ENCODE results near the gene AMMECR1. TPM values are rescaled to one million over a fixed set of nuclear protein-coding genes. Genes with fewer than 3 reads are reported as not detected.
A peak's percentile ranks its signal among the peaks of the same experiment; 100 is the strongest.
"Not testable (repeated sequence)": the region's sequence is repeated elsewhere in the genome, so short reads cannot be mapped to it uniquely, and the experiment has no call there.

AMMECR1 gene
- 10 to 100 TPM; 16.7 to 19.3 (median 18.0) TPM for polyA plus RNA-seq (ENCODE audit: insufficient read length in 4 of 4)

DNA sequence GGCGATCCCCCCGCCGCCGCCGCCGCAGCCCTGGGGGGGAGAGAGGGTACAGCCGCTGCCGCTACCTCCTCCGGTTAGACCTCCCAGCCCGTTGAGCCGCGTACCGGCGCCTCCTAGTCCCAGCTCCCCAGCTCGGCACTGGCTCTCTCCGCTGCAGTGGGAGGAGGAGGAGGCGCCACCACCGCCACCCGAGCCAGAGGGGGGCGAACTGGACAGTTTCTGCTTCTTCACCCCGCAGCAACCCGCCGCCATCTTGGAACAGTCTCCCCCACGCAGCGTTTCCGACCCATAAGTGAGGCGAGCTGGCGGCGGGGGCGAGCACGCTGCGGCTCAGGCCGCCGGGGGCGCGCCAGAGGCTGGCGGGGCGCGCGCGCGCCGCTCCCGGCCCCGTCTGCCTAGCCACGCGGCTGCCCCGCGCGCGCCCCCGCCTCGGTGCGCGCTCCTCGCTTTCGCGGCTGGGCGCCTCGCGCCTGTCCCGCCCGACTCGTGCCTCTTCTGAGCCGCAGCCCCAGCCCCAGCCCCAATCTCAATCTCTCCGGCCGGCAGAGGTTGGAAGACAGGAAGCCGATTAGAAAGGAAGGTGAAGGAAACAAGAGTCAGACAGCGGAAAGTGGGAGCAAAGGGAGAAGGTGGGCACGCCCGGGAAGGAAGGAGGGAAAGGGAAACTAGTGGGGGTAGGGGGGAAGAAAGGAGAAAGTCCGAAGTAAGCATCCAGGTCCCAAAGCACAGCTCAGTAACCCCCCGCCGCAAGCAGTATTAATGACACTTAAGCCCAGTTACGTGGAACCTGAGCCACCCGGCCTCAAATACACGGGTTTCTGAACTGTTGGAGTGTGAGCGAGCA is at the start of gene AMMECR1:
Gene AMMECR1, minus strand, starts transcription at position 266 of the 844 bp plus-strand sequence. Its CDS starts 14 bp downstream, at position 252.
- DNase-seq (ENCODE audit: low read depth in 4 of 4, low spot score in 2 of 4): peak in 3 of 4 donors; percentile 48 to 61 (median 56)

DNA sequence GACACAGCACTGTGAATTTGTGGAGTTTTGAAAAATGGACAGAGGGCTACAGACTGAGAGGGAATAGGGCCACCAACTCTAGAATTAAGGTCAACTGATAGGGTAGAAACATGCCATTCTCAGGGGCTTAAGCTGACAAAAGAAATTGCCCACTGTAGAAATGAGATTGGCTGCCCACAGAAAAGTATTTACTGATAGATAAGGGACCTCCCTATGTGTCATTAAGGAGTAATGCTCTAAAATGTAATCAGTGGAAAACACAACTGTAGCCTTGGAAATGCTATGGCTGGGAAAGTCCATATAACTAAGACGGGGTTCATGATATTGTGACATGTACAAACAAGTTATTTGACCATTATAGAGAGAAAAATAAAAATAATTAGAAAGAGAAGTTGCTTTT is 45.4 kb upstream of the AMMECR1 start:
- DNase-seq (ENCODE audit: low read depth in 4 of 4, low spot score in 2 of 4): no peak

DNA sequence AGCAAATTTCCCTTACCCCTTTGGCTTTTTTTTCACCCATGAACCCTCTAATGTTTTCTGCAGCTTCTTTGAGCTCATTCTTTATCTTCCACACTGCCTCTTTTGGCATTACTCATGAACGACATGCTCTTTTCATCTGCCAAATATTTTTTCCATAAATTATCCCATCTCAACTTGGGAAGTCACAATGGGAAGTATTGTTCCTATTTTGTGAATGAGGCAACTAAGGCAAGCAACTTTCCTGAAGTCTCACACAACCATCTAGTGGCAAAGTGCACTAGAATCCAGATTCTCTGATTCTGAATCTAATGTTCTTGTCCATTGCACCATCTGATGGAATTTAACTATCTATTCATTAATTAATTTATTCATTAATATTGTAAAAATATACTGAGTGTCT is 41.4 kb upstream of the AMMECR1 start:
- no peak for DNase-seq (ENCODE audit: low read depth in 4 of 4, low spot score in 2 of 4)

DNA sequence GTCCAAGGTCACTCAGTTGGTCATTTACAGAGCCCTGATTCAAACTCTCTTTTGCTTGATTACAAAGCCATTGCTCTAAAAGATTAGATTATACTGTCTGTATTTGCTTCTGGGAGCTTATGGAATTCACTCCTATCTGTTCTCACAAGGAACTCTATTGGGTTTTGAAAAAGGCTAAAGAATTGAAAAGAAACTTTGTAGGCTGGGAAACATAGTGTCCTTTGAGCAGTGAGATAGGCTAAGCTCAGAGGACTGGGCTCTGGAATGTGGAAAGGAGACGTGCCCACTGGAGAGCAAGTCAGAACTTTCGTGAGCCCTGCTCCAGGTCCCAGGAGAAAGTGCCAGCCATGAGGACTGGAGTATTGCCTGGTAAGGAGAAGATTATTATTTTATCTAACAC is 40.7 kb upstream of the AMMECR1 start, which contains the start of gene RTL9:
Gene RTL9, plus strand, starts transcription at position 301 of the 400 bp plus-strand sequence. CDS start 91,770 bp downstream, outside the sequence.
- DNase-seq (ENCODE audit: low read depth in 4 of 4, low spot score in 2 of 4): no peak

DNA sequence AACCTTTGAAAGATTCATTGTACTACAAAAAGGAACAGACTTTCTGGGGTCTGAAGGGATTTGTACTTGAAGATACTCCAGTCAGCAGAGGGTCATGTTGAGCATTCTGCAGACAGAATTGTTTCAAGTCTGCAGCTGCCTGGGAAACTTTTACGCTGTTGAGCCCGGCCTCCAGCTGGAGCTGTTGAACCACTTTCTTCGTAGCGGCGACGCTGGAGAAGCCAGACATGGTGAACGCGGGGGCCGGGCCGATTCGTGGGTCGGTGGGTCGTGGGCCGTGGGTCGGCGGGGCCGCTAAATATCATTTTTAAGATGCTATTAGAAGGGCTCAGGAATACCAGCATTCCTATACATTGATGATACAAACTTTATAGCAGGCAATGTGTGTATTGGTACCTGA is 28.8 kb upstream of the AMMECR1 start:
- DNase-seq (ENCODE audit: low read depth in 4 of 4, low spot score in 2 of 4): no peak

DNA sequence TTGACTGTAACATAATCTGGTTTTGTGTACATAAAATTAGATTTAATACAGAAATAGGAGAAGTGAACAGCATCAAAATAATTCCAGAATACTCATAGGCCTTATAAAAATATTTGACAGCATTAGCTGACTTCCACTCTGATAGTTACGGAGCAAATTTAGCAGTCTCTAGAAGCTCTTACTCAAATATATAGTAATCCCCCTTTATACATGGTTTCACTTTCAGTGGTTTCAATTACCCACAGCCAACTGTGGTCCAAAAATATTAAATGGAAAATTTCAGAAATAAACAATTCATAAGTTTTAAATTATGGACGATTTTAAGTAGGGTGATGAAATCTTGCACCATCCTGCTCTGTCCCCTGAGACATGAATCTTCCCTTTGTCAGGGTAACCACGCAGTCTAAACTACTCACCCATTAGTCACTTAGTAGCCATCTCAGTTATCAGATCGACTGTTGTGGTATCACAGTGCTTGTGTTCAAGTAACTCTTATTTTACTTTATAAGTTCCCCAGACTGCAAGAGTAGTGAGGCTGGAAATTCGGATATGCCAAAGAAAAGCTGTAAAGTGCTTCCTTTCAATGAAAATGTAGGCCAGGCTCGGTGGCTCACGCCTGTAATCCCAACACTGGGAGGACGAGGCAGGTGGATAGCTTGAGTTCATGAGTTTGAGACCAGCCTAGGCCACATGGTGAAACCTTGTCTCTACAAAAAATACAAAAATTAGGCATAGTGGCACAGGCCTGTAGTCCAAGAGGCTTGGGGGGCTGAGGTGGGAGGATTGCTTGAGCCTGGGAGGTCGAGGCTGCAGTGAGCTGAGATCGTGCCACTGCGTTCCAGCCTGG is 23.5 kb upstream of the AMMECR1 start:
- DNase-seq (ENCODE audit: low read depth in 4 of 4, low spot score in 2 of 4): no peak

DNA sequence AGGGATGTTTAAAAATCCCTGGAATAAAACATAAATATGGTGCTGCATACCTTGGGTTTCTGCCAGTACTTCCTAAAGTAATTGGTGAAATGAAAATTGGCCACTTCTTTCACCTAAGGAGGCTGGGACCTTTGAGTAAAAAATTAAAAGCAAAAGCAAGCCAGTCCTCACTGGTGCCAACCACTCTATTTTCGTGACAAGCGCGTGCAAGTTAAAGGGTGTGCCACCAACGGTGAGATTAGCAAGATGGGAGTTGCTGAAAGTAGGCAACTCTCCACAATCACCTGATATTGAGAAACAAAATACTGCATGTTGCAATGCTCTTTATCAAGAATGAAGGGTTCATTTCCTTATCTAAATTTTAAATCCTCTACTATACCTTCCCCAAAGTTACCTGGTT is 21.1 kb upstream of the AMMECR1 start:
- DNase-seq (ENCODE audit: low read depth in 4 of 4, low spot score in 2 of 4): no peak

DNA sequence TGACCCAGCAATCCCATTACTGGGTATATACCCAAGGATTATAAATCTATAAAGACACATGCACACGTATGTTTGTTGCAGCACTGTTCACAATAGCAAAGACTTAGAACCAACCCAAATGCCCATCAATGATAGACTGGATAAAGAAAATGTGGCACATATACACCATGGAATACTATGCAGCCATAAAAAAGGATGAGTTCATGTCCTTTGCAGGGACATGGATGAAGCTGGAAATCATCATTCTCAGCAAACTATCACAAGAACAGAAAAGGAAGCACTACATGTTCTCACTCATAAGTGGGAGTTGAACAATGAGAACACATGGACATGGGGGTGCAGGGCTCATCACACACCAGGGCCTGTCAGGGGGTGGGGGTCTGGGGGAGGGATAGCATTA is 15.6 kb upstream of the AMMECR1 start:
- not testable (repeated sequence) for DNase-seq (ENCODE audit: low read depth in 4 of 4, low spot score in 2 of 4)

DNA sequence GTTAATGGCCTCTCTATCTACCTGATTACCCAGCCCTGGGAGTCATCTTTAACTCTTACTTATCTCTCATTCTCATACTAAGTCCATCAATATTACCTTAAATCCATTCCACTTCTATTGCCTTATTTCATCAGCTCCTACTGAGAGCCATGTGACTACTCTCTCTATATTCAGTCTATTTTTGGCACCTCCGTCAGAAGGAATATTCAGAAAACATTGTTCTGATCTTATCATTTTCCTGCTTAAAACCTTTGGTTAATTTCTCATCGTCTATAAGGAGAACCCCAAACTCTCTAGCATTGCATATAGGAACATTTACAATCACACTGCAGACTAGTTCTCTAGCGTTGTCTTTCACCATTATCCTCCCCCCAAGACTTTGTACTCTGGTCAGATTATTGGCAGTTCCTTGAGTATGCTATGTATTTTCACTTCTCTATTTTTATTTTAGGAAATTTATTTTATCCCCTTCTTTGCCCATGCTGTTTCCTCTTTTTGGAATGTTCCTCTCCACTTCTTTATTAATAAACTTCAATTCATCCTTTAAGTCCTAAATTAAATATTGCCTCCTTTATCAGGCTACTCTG is 13.7 kb upstream of the AMMECR1 start:
- no peak for DNase-seq (ENCODE audit: low read depth in 4 of 4, low spot score in 2 of 4)

DNA sequence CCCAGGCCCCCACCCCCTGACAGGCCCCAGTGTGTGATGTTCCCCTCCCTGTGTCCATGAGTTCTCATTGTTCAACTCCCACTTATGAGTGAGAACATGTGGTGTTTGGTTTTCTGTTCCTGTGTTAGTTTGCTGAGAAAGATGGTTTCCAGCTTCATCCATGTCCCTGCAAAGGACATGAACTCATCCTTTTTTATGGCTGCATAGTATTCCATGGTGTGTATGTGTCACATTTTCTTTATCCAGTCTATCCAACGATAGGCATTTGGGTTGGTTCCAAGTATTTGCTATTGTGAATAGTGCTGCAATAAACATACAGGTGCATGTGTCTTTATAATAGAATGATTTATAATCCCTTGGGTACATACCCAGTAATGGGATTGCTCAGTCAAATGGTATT is 10.7 kb upstream of the AMMECR1 start:
- DNase-seq (ENCODE audit: low read depth in 4 of 4, low spot score in 2 of 4): not testable (repeated sequence)

DNA sequence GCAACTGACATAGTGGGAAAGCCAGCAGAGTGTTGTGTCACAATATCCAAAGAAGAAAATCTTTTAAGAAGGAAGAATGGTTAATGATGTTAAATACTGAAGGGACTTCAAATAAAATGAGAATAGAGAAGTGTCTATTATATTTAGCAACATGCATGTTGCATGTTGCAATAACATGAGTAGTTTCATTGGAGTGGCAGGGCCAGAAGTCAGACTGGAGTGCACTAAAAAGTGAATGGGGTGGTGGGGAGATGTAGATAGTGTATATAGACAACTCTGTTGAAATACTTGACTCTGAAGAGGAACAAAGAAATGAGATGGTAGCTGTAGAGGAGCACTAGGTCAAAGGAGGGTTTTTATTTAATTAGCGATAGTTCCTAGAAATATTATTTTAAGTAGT is 9.5 kb upstream of the AMMECR1 start:
- no peak for DNase-seq (ENCODE audit: low read depth in 4 of 4, low spot score in 2 of 4)

DNA sequence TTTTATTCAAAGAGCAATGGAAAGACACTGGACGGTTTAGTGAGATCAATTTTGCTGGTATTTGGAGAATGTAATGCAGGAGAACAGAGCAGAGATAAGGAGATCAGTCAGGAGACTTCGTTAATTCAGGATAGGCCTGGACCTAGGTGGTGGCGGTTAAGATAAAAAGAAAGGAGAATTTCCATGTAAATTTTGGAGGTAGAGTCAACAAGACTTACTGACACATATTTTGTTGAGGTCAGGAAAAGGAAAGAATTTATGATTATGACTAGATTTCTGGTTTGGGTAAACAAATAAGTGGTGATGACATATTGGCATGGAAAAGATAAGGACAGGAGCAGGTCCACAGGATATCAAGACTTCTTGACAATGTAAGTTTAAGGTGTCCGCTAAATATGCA is 8.8 kb upstream of the AMMECR1 start:
- no peak for DNase-seq (ENCODE audit: low read depth in 4 of 4, low spot score in 2 of 4)

DNA sequence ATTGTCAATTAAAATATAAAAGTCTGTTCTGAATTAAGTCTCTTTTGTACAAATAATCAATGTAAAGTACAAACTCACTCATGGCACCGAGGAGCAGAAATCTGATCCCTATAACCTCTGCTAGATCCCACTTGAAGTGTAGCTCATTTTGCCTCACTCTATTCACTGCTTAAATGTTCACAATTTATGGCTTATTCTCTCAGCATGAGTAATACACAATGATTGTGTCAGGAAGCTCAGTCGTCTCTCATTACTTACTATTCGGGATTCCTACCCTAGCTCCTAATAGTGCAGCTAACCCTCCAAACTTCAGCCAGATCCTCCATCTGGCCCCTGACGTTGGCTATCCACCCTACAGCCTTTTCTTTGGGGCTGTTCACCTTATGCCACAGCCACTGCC is 4.7 kb upstream of the AMMECR1 start:
- DNase-seq (ENCODE audit: low read depth in 4 of 4, low spot score in 2 of 4): no peak

DNA sequence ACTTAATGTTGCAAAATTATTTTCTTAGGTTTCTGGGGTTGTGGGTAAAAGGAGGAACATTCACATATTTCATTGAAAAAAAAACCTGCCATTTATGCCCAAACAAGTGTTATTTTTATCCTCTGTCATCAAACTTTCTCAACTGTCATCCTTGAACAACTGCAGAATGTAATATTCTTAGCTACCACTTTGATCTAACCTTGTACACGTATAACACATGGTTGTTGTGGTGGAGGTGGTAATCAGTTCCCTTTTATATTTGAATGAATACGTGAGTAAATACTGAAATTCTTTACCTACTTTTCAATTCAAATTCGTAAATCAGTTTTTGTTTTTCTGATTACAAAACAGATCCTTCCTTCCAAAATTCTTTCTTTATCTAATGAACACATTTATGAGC is 3.8 kb upstream of the AMMECR1 start:
- DNase-seq (ENCODE audit: low read depth in 4 of 4, low spot score in 2 of 4): no peak

DNA sequence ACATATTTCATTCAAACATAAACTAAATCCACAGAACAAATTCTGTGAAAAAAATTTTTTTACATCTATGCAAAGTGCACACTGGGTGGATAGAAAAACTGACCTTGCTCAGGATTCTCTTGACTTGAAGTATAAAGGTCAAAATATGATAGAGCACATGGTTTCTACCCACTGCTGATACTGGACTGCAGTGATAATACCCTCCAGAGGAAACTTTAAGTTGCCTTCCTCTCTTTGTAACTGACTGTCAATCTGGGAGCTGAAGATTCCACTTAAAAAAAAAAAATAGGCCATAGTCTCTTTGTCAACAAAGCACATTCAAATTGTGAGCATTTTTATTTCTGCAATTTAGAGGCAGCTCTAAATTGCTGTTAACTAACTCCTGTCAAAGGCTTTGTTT is 3.2 kb upstream of the AMMECR1 start:
- DNase-seq (ENCODE audit: low read depth in 4 of 4, low spot score in 2 of 4): no peak

DNA sequence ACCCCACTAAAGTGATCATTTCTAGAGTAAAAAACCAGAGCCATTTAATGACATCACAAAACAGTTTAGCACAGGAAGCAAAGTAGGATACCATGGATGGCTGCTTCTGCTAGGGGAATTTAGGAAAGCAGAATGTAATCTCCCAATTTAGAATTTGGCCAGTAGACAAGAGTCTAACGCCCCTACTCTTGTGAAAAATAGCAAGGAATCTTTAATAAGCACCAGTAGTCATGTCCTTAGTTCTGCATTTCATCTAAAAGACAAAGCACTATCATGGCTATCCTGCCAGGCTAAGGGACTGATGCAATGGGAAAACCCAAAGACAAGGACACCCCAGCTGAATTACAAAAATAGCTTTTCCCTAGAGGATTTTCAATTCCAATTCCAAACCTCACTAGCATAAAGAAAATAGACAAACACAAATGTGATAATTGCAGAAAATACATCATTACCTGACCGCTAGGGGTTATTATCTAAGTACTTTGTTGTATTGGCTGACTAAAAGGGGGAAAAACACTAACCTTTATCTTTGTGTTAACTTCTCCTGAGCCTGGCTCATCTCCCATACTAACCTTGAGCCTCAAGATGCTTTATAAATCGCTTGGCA is 2.6 kb upstream of the AMMECR1 start:
- DNase-seq (ENCODE audit: low read depth in 4 of 4, low spot score in 2 of 4): no peak

DNA sequence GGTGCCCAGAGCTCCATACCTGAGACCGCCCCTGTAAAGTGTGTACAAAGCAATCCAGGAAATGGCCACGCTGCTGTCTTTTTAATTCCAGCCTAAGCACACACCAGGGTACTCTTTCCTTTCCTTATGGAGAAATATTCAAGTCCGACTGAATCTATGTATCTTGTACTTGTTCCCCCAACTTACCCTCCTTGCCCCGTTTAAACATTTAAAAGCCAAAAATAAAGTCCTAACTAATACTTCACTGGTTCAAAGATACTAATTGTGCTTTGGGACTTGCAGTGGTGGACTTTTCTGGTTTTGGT is 731 bp upstream of the AMMECR1 start:
- DNase-seq (ENCODE audit: low read depth in 4 of 4, low spot score in 2 of 4): no peak

DNA sequence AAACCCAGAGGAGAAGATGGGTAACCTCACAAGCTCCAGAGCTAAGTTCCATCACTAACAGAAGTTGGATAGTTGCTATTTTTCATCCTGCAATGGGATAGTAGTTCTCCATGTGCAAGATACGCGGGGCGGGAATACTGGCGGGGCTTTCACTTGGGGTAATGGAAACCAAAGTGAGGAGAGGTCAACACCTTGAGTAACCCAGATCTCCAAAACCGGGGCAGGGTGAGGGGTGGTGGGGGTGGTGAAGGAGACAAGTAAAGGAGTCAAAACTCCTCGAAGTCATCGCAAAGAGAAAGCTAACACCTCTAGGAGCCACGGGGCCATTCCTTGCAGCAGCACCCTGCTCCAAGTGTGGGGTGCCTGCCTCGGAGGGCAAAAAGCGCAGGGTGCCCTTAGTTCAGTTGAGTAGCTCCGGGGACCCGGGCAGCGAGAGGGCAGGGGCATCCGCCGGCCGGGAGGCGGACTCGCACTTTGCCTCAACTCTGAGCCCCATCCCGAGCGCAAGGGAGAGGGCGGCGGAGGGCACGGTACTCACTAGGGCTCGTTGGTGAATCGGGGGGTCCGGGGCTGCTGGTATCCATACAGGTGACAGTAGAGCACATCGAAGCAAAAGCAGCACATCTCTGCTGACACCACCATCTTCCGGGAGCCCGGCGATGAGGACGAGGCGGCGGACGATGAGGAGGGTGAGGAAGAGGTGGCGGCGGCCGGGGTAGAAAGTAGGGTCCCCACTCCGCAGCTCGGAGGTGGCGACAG is 645 bp downstream of the AMMECR1 start:
- DNase-seq (ENCODE audit: low read depth in 4 of 4, low spot score in 2 of 4): no peak

DNA sequence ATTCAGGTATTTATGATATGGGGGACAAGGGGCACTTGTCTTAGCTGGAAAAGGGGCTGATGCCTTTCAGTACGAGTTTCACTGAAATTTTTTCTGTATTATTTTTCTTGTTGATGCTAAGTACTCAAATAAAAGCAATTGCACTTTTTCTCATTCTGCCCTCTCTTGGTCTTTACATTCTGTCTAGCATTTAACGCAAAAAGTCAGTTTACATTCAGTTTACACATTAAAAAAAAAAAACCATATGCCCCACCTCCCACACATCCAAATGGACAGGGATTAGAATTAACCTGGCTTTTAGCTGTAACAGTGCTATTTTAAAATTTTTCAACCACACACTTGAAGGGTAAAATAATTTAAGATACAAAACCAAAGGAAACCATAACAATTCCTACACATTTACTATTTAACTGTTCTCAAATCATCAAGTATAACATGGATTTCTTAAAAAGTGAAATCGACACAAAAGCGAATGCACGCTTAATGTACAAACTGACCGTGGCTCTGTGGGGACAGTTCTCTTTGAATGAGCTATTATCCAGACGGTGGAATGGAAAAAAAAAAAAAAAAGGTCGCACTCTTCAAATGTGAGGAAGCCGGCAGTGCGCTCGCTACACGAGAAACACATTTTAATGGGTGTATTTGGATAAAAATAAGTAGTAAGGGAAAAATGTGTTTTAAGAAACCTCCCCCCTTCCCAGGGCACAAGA is 1.4 kb downstream of the AMMECR1 start:
- no peak for DNase-seq (ENCODE audit: low read depth in 4 of 4, low spot score in 2 of 4)

DNA sequence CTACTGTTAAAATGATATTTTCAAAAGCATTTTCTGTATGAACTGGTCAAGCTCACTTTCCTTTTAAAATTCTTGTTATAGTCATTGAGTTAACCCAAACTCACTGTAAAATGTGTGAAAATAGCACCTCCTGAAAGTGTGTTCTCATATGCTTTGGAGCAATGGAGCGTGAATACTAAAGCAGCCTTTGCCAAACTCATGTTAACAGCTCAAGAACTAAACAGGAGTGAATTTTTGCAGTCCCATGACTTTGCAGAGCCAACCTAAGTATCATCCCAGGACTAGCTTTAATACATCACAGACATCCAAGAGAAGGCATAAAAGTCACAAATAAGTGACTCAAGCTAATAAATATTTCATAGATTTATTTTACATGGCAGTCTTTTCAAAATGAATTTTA is 2.3 kb downstream of the AMMECR1 start:
- no peak for DNase-seq (ENCODE audit: low read depth in 4 of 4, low spot score in 2 of 4)

Data from left renal cortex interstitium (tissue), 4 donors.